Activated T-helper 1 cell treated with Interleukin-2 at 50 U/mL for 16 hours (primary cell): ENCODE data around the gene TRIM27.
"Not testable (repeated sequence)": the region's sequence is repeated elsewhere in the genome, so short reads cannot be mapped to it uniquely, and the experiment has no call there.

Source experiments
- DNase-seq: peaks from one replicate; pipeline ENCODE4 v3.0.0-alpha.2; 2020; ENCODE audit warnings: low read depth

The TRIM27 gene

GRCh38 chr6:28896505-28897368, 27.0 kb downstream of the TRIM27 start:
- DNase-seq = peak; percentile 14

- DNase-seq = peak; percentile 74
Observed at GRCh38 chr6:28895131-28895812, 28.5 kb downstream of the TRIM27 start.

- no peak for DNase-seq
Observed at GRCh38 chr6:28893172-28893799, 30.5 kb downstream of the TRIM27 start.

GRCh38 chr6:28892525-28892924, 31.3 kb downstream of the TRIM27 start:
- no peak for DNase-seq

- no peak for DNase-seq
Observed at GRCh38 chr6:28887796-28888496, 35.8 kb downstream of the TRIM27 start.

GRCh38 chr6:28886079-28886439, 37.7 kb downstream of the TRIM27 start:
- DNase-seq = no peak

GRCh38 chr6:28884423-28885131, 39.2 kb downstream of the TRIM27 start:
- DNase-seq = peak; percentile 53

- no peak for DNase-seq
Observed at GRCh38 chr6:28880894-28881780, 42.6 kb downstream of the TRIM27 start.

- no peak for DNase-seq
Observed at GRCh38 chr6:28880519-28880893, 43.3 kb downstream of the TRIM27 start.

- DNase-seq = no peak
Observed at GRCh38 chr6:28876710-28877109, 47.1 kb downstream of the TRIM27 start.

- no peak for DNase-seq
Observed at GRCh38 chr6:28875191-28875747, 48.5 kb downstream of the TRIM27 start.

- DNase-seq = not testable (repeated sequence)
Observed at GRCh38 chr6:28872157-28872817, 51.5 kb downstream of the TRIM27 start.

- no peak for DNase-seq
Observed at GRCh38 chr6:28871335-28872156, 52.2 kb downstream of the TRIM27 start.

- no peak for DNase-seq
Observed at GRCh38 chr6:28868873-28869272, 54.9 kb downstream of the TRIM27 start.

GRCh38 chr6:28867086-28867409, 56.7 kb downstream of the TRIM27 start:
- no peak for DNase-seq

- DNase-seq = peak; percentile 64
Observed at GRCh38 chr6:28866205-28867085, 57.3 kb downstream of the TRIM27 start.

- peak; percentile 5 for DNase-seq
Observed at GRCh38 chr6:28865401-28866204, 58.2 kb downstream of the TRIM27 start.
